Neuronal stem cell (in vitro differentiated cells): ENCODE data around the gene GADD45G.

Experiments
- DNase-seq: peaks from one replicate; pipeline ENCODE4 v3.0.0-alpha.2; 2013; ENCODE audit warnings: low spot score
- H2AFZ ChIP-seq: one replicate; pipeline ENCODE4 v1.6.1; 2013; ENCODE audit warnings: mild to moderate bottlenecking, low read length, inconsistent platforms
- H2AK5ac ChIP-seq: 2 replicates; pipeline ENCODE4 v1.6.1; 2013; ENCODE audit warnings: low read depth, mild to moderate bottlenecking, inconsistent platforms, low read length, moderate library complexity, mixed read lengths
- H2BK120ac ChIP-seq: 2 replicates; pipeline ENCODE4 v1.6.1; 2013; ENCODE audit warnings: low read depth, mild to moderate bottlenecking, inconsistent platforms, low read length, moderate library complexity, mixed read lengths
- H2BK12ac ChIP-seq: one replicate; pipeline ENCODE4 v1.6.1; 2013; ENCODE audit warnings: low read length, inconsistent platforms
- H2BK15ac ChIP-seq: 2 replicates; pipeline ENCODE4 v1.6.1; 2013; ENCODE audit warnings: mild to moderate bottlenecking, low read length, inconsistent platforms, mixed read lengths
- H2BK5ac ChIP-seq: one replicate; pipeline ENCODE4 v1.6.1; 2013; ENCODE audit warnings: inconsistent platforms, mild to moderate bottlenecking, low read length, moderate library complexity
- H3K14ac ChIP-seq: one replicate; pipeline ENCODE4 v1.6.1; 2013; ENCODE audit warnings: low read length, inconsistent platforms
- H3K18ac ChIP-seq: 2 replicates; pipeline ENCODE4 v1.6.1; 2013; ENCODE audit warnings: low read length, inconsistent platforms
- H3K23ac ChIP-seq: 2 replicates; pipeline ENCODE4 v1.6.1; 2013; ENCODE audit warnings: low read depth, mild to moderate bottlenecking, mixed read lengths, low read length, inconsistent platforms; ENCODE audit not compliant: poor library complexity
- H3K27ac ChIP-seq: replicated peaks from 3 replicates; pipeline ENCODE4 v1.5.1; 2013; ENCODE audit warnings: low read length, inconsistent platforms
- H3K27me3 ChIP-seq, 3 experiments: 2 replicates each; pipeline ENCODE4 v1.6.1; 2013; ENCODE audit warnings: low read length in 3 of 3, mild to moderate bottlenecking in 2 of 3, inconsistent platforms in 1 of 3, low read depth in 1 of 3, mixed read lengths in 1 of 3, moderate library complexity in 1 of 3; ENCODE audit not compliant: control insufficient read depth in 3 of 3, insufficient read depth in 3 of 3
- H3K36me3 ChIP-seq, 2 donors: replicated peaks in 1 of 2; 2 replicates each; pipeline ENCODE4 v1.6.1; 2013; ENCODE audit warnings: low read length in 2 of 2; ENCODE audit not compliant: control insufficient read depth in 2 of 2, insufficient read depth in 2 of 2
- H3K4ac ChIP-seq: 2 replicates; pipeline ENCODE4 v1.6.1; 2013; ENCODE audit warnings: inconsistent platforms, mild to moderate bottlenecking, low read length, moderate library complexity
- H3K4me1 ChIP-seq, 2 donors: 1 replicate in 1 of 2; 2 replicates in 1 of 2; pipeline ENCODE4 v1.6.1; 2013; ENCODE audit warnings: low read length in 2 of 2, low read depth in 1 of 2; ENCODE audit not compliant: control insufficient read depth in 2 of 2, insufficient read depth in 1 of 2
- H3K4me2 ChIP-seq: one replicate; pipeline ENCODE4 v1.6.1; 2013; ENCODE audit warnings: mild to moderate bottlenecking, low read length, inconsistent platforms; ENCODE audit not compliant: insufficient read depth, poor library complexity, severe bottlenecking
- H3K4me3 ChIP-seq, 2 donors: 2 replicates each; pipeline ENCODE4 v1.5.1; 2013; ENCODE audit warnings: low read length in 2 of 2, mild to moderate bottlenecking in 2 of 2, inconsistent platforms in 1 of 2, moderate library complexity in 1 of 2
- H3K79me1 ChIP-seq: one replicate; pipeline ENCODE4 v1.6.1; 2013; ENCODE audit warnings: low read depth, mild to moderate bottlenecking, inconsistent platforms, low read length, moderate library complexity
- H3K9ac ChIP-seq: one replicate; pipeline ENCODE4 v1.6.1; 2013; ENCODE audit warnings: mild to moderate bottlenecking, low read depth, low read length, inconsistent platforms; ENCODE audit not compliant: poor library complexity
- H3K9me3 ChIP-seq, 2 donors: replicated peaks in 1 of 2; 2 replicates each; pipeline versions ENCODE3 to v1.6.1; 2013; ENCODE audit warnings: low read length in 2 of 2, mild to moderate bottlenecking in 2 of 2, inconsistent platforms in 1 of 2, low read depth in 1 of 2, mixed read lengths in 1 of 2, moderate library complexity in 1 of 2; ENCODE audit not compliant: control insufficient read depth in 2 of 2, insufficient read depth in 1 of 2
- H4K8ac ChIP-seq: one replicate; pipeline ENCODE4 v1.6.1; 2013; ENCODE audit warnings: low read depth, mild to moderate bottlenecking, inconsistent platforms, low read length, moderate library complexity
- H4K91ac ChIP-seq: one replicate; pipeline ENCODE4 v1.6.1; 2013; ENCODE audit warnings: low read length, low read depth, mild to moderate bottlenecking, inconsistent platforms; ENCODE audit not compliant: poor library complexity
- WGBS, 2 donors: extraction: QIAGEN DNeasy Blood & Tissue Kit; methylation state at CpG; one replicate each; pipeline ENCODE4 v1.1.7; 2013; ENCODE audit warnings: missing lambda C conversion rate in 2 of 2, mixed read lengths in 1 of 2; ENCODE audit not compliant: insufficient read length in 2 of 2, insufficient replicate concordance in 1 of 2; ENCODE audit errors: extremely low coverage in 2 of 2; 5-methylcytosine and 5-hydroxymethylcytosine counted together

Gene GADD45G

GRCh38 chr9:89600831-89601230 is 4.0 kb upstream of the GADD45G start:
- no peak overlapping the region for H3K4me2 ChIP-seq
- H4K8ac ChIP-seq = no peak overlapping the region
- H3K4ac ChIP-seq = no peak overlapping the region
- no peak overlapping the region for H2BK120ac ChIP-seq
- H3K79me1 ChIP-seq = no peaks in the 10 kb centered on the region
- no peak overlapping the region for H3K9ac ChIP-seq
- no peak overlapping the region for H3K23ac ChIP-seq
- H3K36me3 ChIP-seq = no peaks in the 10 kb centered on the region
- H2AK5ac ChIP-seq = no peak overlapping the region
- no CpG with 5 or more reads among the region's 6 CpGs for WGBS, 2 donors
- peaks cover 12 to 19% of the 10 kb centered on the region in 2 donors for H3K4me1 ChIP-seq
- H3K9me3 ChIP-seq = no peaks in the 10 kb centered on the region
- H3K27ac ChIP-seq = no peak overlapping the region
- H2BK15ac ChIP-seq = no peak overlapping the region
- no peak overlapping the region for H4K91ac ChIP-seq
- no peak overlapping the region for H2BK12ac ChIP-seq
- H3K4me3 ChIP-seq = no peak overlapping the region
- DNase-seq = no peak
- peaks cover 4 to 64% (median 10%) of the 10 kb centered on the region in 3 experiments for H3K27me3 ChIP-seq
- no peak overlapping the region for H2AFZ ChIP-seq
- H3K18ac ChIP-seq = no peak overlapping the region
- no peak overlapping the region for H3K14ac ChIP-seq
- no peak overlapping the region for H2BK5ac ChIP-seq

GRCh38 chr9:89601306-89601705 is 3.5 kb upstream of the GADD45G start:
- H2AFZ ChIP-seq = no peak overlapping the region
- H2BK5ac ChIP-seq = no peak overlapping the region
- no peak overlapping the region for H2BK12ac ChIP-seq
- no peak overlapping the region for H3K23ac ChIP-seq
- H3K27me3 ChIP-seq = peaks cover 5 to 66% (median 14%) of the 10 kb centered on the region in 3 experiments
- H3K4me1 ChIP-seq = peaks cover 15 to 24% of the 10 kb centered on the region in 2 donors
- H2AK5ac ChIP-seq = no peak overlapping the region
- DNase-seq = no peak
- WGBS, 2 donors = no CpG with 5 or more reads among the region's 5 CpGs
- no peaks in the 10 kb centered on the region for H3K79me1 ChIP-seq
- no peak overlapping the region for H3K27ac ChIP-seq
- H2BK15ac ChIP-seq = no peak overlapping the region
- no peak overlapping the region for H3K18ac ChIP-seq
- H3K9ac ChIP-seq = no peak overlapping the region
- no peak overlapping the region for H3K4me3 ChIP-seq
- no peak overlapping the region for H3K4me2 ChIP-seq
- no peak overlapping the region for H3K14ac ChIP-seq
- H4K91ac ChIP-seq = no peak overlapping the region
- H4K8ac ChIP-seq = no peak overlapping the region
- no peaks in the 10 kb centered on the region for H3K9me3 ChIP-seq
- no peak overlapping the region for H3K4ac ChIP-seq
- H3K36me3 ChIP-seq = no peaks in the 10 kb centered on the region
- no peak overlapping the region for H2BK120ac ChIP-seq

- DNase-seq = no peak
- WGBS, 2 donors = no CpG with 5 or more reads among the region's 6 CpGs
Observed at GRCh38 chr9:89601856-89602562, 2.8 kb upstream of the GADD45G start.

GRCh38 chr9:89602978-89603766 is 1.6 kb upstream of the GADD45G start:
- DNase-seq = peak; percentile 84

More at GRCh38 chr9:89601856-89602562, 2.8 kb upstream of the GADD45G start:
- no peak overlapping the region for H4K8ac ChIP-seq
- no peak overlapping the region for H2BK12ac ChIP-seq
- peaks cover 5 to 67% (median 17%) of the 10 kb centered on the region in 3 experiments for H3K27me3 ChIP-seq
- H2BK15ac ChIP-seq = no peak overlapping the region
- H2BK5ac ChIP-seq = no peak overlapping the region
- no peak overlapping the region for H2BK120ac ChIP-seq
- H3K9ac ChIP-seq = no peak overlapping the region
- no peak overlapping the region for H3K4me2 ChIP-seq
- H3K23ac ChIP-seq = no peak overlapping the region
- H3K4me3 ChIP-seq = no peak overlapping the region
- H3K4me1 ChIP-seq = peaks cover 18 to 30% of the 10 kb centered on the region in 2 donors
- H2AK5ac ChIP-seq = no peak overlapping the region
- H3K18ac ChIP-seq = no peak overlapping the region
- H3K14ac ChIP-seq = no peak overlapping the region
- H3K36me3 ChIP-seq = no peaks in the 10 kb centered on the region
- no peaks in the 10 kb centered on the region for H3K9me3 ChIP-seq
- H3K4ac ChIP-seq = no peak overlapping the region
- H3K79me1 ChIP-seq = no peaks in the 10 kb centered on the region
- H4K91ac ChIP-seq = no peak overlapping the region
- no peak overlapping the region for H3K27ac ChIP-seq
- H2AFZ ChIP-seq = no peak overlapping the region

More at GRCh38 chr9:89602978-89603766, 1.6 kb upstream of the GADD45G start:
- no CpG with 5 or more reads among the region's 28 CpGs for WGBS, 2 donors
- no peak overlapping the region for H4K91ac ChIP-seq
- peaks cover 19 to 34% of the 10 kb centered on the region in 2 donors for H3K4me1 ChIP-seq
- no peak overlapping the region for H2BK12ac ChIP-seq
- no peak overlapping the region for H4K8ac ChIP-seq
- no peak overlapping the region for H3K4ac ChIP-seq
- no peak overlapping the region for H3K4me3 ChIP-seq
- no peak overlapping the region for H3K27ac ChIP-seq
- no peaks in the 10 kb centered on the region for H3K36me3 ChIP-seq
- H2BK120ac ChIP-seq = no peak overlapping the region
- no peak overlapping the region for H3K14ac ChIP-seq
- H3K79me1 ChIP-seq = no peaks in the 10 kb centered on the region
- H2AFZ ChIP-seq = peak overlapping the region; percentile 74
- H3K23ac ChIP-seq = peak overlapping the region; percentile 67
- H3K4me2 ChIP-seq = peak overlapping the region; percentile 82
- H3K18ac ChIP-seq = no peak overlapping the region
- H3K27me3 ChIP-seq = peaks cover 5 to 75% (median 19%) of the 10 kb centered on the region in 3 experiments
- H2BK15ac ChIP-seq = no peak overlapping the region
- H2BK5ac ChIP-seq = no peak overlapping the region
- H3K9ac ChIP-seq = no peak overlapping the region
- no peak overlapping the region for H2AK5ac ChIP-seq
- no peaks in the 10 kb centered on the region for H3K9me3 ChIP-seq
